Breast epithelium (tissue), 4 donors: Measurements from ENCODE around the gene MYO3B. TPM values are rescaled to one million over a fixed set of nuclear protein-coding genes. Genes with fewer than 3 reads are reported as not detected.

ENCODE experiments used
- DNase-seq, 2 donors: peaks; one replicate each; pipeline ENCODE4 v3.0.0-alpha.2; 2019; ENCODE audit warnings: low spot score in 2 of 2
- H3K27ac ChIP-seq, 2 donors: fragments of 200-600 bp; sonication (generic) in 1 of 2; one replicate each; pipeline ENCODE4 v1.5.1; 2016 to 2019; ENCODE audit warnings: mild to moderate bottlenecking in 1 of 2
- H3K27me3 ChIP-seq, 2 donors: fragments of 200-600 bp; sonication (generic) in 1 of 2; one replicate each; pipeline versions ENCODE4 v1.5.1 to v1.6.0; 2017 to 2019; ENCODE audit warnings: control low read depth in 1 of 2, mild to moderate bottlenecking in 1 of 2
- H3K36me3 ChIP-seq: fragments of 200-600 bp; one replicate; pipeline ENCODE4 v1.5.1; 2019
- H3K4me1 ChIP-seq, 2 donors: fragments of 200-600 bp; sonication (generic); one replicate each; pipeline ENCODE4 v1.5.1; 2016 to 2019; ENCODE audit warnings: control low read depth in 1 of 2
- H3K4me3 ChIP-seq, 3 donors: fragments of 200-600 bp; sonication (generic); 1 replicate in 2 of 3; 2 replicates in 1 of 3; pipeline ENCODE4 v1.5.1; 2016 to 2019; ENCODE audit warnings: mild to moderate bottlenecking in 3 of 3, moderate library complexity in 2 of 3
- H3K9me3 ChIP-seq, 2 donors: fragments of 200-600 bp; sonication (generic) in 1 of 2; one replicate each; pipeline ENCODE4 v1.5.1; 2016 to 2019; ENCODE audit warnings: control low read depth in 1 of 2
- POLR2A ChIP-seq: fragments of 450-650 bp; IDR thresholded peaks from one replicate; pipeline ENCODE4 v1.6.1; 2016; ENCODE audit warnings: antibody characterized with exemption, mild to moderate bottlenecking, moderate library complexity
- POLR2AphosphoS5 ChIP-seq, 3 donors: sonication (generic); formaldehyde crosslinking; IDR thresholded peaks; one replicate each; pipeline ENCODE4 v1.6.1; 2017; ENCODE audit warnings: antibody characterized with exemption in 3 of 3
- intact Hi-C: fragments of 100-400 bp; cut with DNase I; formaldehyde crosslinking; loops from one replicate; pipeline ENCODE4 v1.15.1; 2023; ENCODE audit warnings: low total_unique reads
- total RNA-seq, 3 donors: library from RNA; depleted of rRNA; stranded (reverse); fragments of >200 nt; gene quantifications; one replicate each; pipeline ENCODE4 v1.1.0, GENCODE V29; 2016
- TF ChIP-seq, protein P1 (sequence below), 3 donors: fragments of 450-650 bp; IDR thresholded peaks; one replicate each; pipeline ENCODE4 v1.5.1; 2016 to 2017; ENCODE audit warnings: antibody characterized with exemption in 3 of 3, mild to moderate bottlenecking in 3 of 3, moderate library complexity in 3 of 3

The MYO3B gene
- total RNA-seq, 3 donors from 2014 or later = 0.15 to 0.98 (median 0.16) TPM

DNA sequence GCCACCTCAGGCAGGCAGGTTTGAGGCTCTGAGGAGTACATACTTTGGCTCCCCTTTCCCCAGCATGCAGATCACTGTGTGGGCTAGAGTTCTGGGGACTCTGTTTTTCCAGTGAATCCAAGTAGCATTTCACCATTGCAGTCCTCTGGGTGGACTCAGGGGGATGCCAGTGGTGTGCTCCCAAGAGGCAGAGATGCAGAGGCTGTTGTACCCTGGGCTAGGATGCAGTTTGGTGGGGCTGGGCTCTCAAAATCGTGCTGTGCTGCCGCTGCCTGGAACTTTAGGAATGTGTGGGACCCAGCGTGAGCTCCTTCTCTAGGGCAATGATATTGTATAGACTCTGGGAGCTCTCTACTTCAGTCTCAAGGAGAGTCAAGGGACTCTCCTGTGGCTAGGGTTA, 104.9 kb downstream of the MYO3B start:
- DNase-seq = no peak

DNA sequence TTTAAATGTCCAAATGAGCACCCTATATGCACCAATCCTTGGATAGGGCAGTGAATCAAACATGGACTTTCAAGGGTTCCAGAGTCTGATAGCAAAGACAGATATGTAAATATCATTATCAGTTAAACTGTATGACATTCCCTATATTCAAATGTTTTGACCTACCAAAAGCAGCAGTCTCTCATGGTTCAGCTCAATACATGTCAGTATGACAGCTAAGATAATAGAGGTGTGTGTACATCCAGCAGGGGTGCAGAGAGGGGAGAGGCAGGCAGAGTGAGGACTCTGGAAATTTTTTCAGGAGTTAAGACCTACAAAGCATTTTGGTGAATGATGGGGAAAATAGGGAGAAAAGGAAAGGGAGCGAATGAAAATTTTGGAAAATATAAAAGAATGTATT, 106.3 kb downstream of the MYO3B start:
- Histone ChIP-seq H3K4me1 (no peaks in the 10 kb centered on the region), H3K36me3 (no peaks in the 10 kb centered on the region), H3K27me3 (no peaks in the 10 kb centered on the region), H3K9me3 (no peaks in the 10 kb centered on the region), H3K27ac (no peak overlapping the region), H3K4me3 (no peak overlapping the region)
- DNase-seq = no peak
- TF ChIP-seq, protein P1, sequence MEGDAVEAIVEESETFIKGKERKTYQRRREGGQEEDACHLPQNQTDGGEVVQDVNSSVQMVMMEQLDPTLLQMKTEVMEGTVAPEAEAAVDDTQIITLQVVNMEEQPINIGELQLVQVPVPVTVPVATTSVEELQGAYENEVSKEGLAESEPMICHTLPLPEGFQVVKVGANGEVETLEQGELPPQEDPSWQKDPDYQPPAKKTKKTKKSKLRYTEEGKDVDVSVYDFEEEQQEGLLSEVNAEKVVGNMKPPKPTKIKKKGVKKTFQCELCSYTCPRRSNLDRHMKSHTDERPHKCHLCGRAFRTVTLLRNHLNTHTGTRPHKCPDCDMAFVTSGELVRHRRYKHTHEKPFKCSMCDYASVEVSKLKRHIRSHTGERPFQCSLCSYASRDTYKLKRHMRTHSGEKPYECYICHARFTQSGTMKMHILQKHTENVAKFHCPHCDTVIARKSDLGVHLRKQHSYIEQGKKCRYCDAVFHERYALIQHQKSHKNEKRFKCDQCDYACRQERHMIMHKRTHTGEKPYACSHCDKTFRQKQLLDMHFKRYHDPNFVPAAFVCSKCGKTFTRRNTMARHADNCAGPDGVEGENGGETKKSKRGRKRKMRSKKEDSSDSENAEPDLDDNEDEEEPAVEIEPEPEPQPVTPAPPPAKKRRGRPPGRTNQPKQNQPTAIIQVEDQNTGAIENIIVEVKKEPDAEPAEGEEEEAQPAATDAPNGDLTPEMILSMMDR (IDR thresholded peaks at IDR 0.05) = no peak
- TF ChIP-seq POLR2AphosphoS5 (IDR thresholded peaks at IDR 0.05) = no peak
- TF ChIP-seq POLR2A = no peak
- intact Hi-C loops = no loop called here

More for the DNA sequence above, 104.9 kb downstream of the MYO3B start:
- Histone ChIP-seq H3K36me3 (no peaks in the 10 kb centered on the region), H3K4me1 (no peaks in the 10 kb centered on the region), H3K4me3 (no peak overlapping the region), H3K27ac (no peak overlapping the region), H3K9me3 (no peaks in the 10 kb centered on the region), H3K27me3 (no peaks in the 10 kb centered on the region)
- intact Hi-C loops = no loop called here
- TF ChIP-seq POLR2AphosphoS5 (IDR thresholded peaks at IDR 0.05) (no peak), POLR2A (no peak)
- TF ChIP-seq, protein P1 (IDR thresholded peaks at IDR 0.05) = no peak

DNA sequence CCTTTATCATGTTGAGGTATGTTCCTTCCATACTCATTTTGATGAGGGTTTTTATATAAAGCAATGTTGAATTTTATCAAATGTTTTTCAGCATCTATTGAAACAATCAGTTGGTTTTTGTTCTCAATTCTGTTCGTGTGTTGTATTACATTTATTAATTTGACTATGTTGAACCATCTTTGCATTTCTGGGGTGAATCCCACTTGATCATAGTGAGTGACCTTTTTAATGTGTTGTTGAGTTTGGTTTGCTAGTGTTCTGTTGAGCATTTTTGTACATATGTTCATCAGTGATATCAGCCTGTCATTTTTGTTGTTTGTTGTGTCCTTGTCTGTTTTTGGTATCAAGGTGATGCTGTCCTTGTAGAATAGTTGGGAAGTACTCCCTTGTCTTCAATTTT, 110.9 kb downstream of the MYO3B start:
- Histone ChIP-seq H3K4me3 (no peak overlapping the region), H3K4me1 (no peaks in the 10 kb centered on the region), H3K9me3 (peaks cover 0 to 21% of the 10 kb centered on the region in 2 donors), H3K27me3 (no peaks in the 10 kb centered on the region), H3K36me3 (no peaks in the 10 kb centered on the region), H3K27ac (no peak overlapping the region)
- TF ChIP-seq, protein P1 (IDR thresholded peaks at IDR 0.05) = no peak
- TF ChIP-seq POLR2A = no peak
- no peak for TF ChIP-seq POLR2AphosphoS5 (IDR thresholded peaks at IDR 0.05)
- DNase-seq = no peak
- intact Hi-C loops = no loop called here

DNA sequence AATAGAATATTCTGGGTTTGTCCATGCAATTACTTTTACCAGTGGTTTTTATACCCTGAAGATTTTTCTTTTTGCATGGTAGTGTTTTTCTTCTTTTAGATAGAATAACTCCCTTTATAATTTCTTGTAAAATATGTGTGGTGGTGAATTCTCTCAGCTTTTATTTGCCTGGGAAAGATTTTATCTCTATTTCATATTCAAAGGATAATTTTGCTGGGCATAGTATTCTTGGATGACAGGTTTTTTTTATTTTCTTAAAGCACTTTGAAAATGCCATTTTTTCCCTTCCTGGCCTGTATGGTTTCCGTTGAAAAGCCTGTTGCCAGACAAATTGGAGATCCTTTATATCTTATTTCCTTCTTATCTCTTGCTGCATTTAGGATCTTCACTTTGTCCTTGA, 113.5 kb downstream of the MYO3B start:
- Histone ChIP-seq H3K4me1 (no peaks in the 10 kb centered on the region), H3K27me3 (no peaks in the 10 kb centered on the region)

DNA sequence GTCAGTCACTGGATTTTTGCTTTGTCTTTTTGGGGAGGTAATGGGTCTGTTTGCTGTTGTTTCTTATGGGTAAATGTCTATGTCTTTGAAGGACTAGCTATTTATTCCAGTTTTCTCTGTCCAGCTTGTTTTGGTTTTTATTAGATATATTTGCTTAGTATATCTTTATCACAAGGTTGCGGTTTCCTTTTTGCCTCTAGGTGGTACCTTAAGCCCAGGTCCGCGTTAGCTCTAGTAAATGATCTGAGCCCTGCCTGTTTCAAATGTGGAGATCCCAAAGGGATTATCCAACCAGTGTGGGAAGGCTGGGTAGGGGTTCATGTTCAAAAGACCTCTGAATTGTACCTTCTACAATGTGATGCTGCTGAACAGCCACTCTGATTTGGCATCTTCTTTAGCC, 114.5 kb downstream of the MYO3B start:
- Histone ChIP-seq H3K36me3 (no peaks in the 10 kb centered on the region), H3K4me3 (no peak overlapping the region), H3K27me3 (no peaks in the 10 kb centered on the region), H3K27ac (no peak overlapping the region), H3K9me3 (peaks cover 0 to 27% of the 10 kb centered on the region in 2 donors), H3K4me1 (no peaks in the 10 kb centered on the region)
- intact Hi-C loops = no loop called here
- DNase-seq = no peak
- no peak for TF ChIP-seq POLR2A
- TF ChIP-seq POLR2AphosphoS5 (IDR thresholded peaks at IDR 0.05) = no peak
- TF ChIP-seq, protein P1 (IDR thresholded peaks at IDR 0.05) = no peak

More for the DNA sequence above, 113.5 kb downstream of the MYO3B start:
- TF ChIP-seq, protein P1 (IDR thresholded peaks at IDR 0.05) = no peak
- TF ChIP-seq POLR2AphosphoS5 (IDR thresholded peaks at IDR 0.05) = no peak
- TF ChIP-seq POLR2A = no peak
- no peak for DNase-seq
- H3K27ac ChIP-seq = no peak overlapping the region
- no peak overlapping the region for H3K4me3 ChIP-seq
- peaks cover 0 to 27% of the 10 kb centered on the region in 2 donors for H3K9me3 ChIP-seq
- intact Hi-C loops = no loop called here
- H3K36me3 ChIP-seq = no peaks in the 10 kb centered on the region
